H1 (cell line): ENCODE data around the gene ZBTB44. TPM values are rescaled to one million over a fixed set of nuclear protein-coding genes. Genes with fewer than 3 reads are reported as not detected.

ENCODE experiments used
- CTCF ChIA-PET: fragments of 300-600 bp; sonication (Branson Sonifier 250); formaldehyde crosslinking; loops from one replicate; lab custom pipeline; 2021; ENCODE audit not compliant: partially characterized antibody; lab: Charles Lee
- POLR2A ChIA-PET: fragments of 300-600 bp; sonication (Branson Sonifier 250); formaldehyde crosslinking; loops from one replicate; lab custom pipeline; 2021; ENCODE audit warnings: inconsistent platforms; ENCODE audit not compliant: partially characterized antibody; lab: Charles Lee
- DNase-seq, 2 experiments: peaks; one replicate each; pipeline versions ENCODE4 v3.0.0 to v3.0.0-alpha.2; 2010 to 2022; ENCODE audit warnings: low spot score in 2 of 2, low read depth in 1 of 2, mixed read lengths in 1 of 2
- FAIRE-seq: peaks from 2 replicates; lab custom pipeline; 2011; peaks lifted over from hg19 to GRCh38; lab: Jason Lieb, UNC
- H2AFZ ChIP-seq: 2 replicates; pipeline ENCODE4 v1.8.1; 2012; ENCODE audit warnings: low read length, inconsistent platforms
- H2AK5ac ChIP-seq: 2 replicates; pipeline ENCODE4 v1.6.1; 2013; ENCODE audit warnings: low read depth, low read length
- H2BK120ac ChIP-seq: replicated peaks from 2 replicates; pipeline ENCODE3; 2013; ENCODE audit warnings: low read depth, low read length, inconsistent platforms
- H2BK12ac ChIP-seq: 2 replicates; pipeline ENCODE4 v1.6.1; 2013; ENCODE audit warnings: low read depth, low read length
- H2BK15ac ChIP-seq: 2 replicates; pipeline ENCODE4 v1.6.1; 2013; ENCODE audit warnings: low read length
- H2BK20ac ChIP-seq: 2 replicates; pipeline ENCODE4 v1.6.1; 2013; ENCODE audit warnings: low read length
- H2BK5ac ChIP-seq: 2 replicates; pipeline ENCODE4 v1.6.1; 2013; ENCODE audit warnings: low read depth, low read length
- H3K14ac ChIP-seq: 2 replicates; pipeline ENCODE4 v1.6.1; 2013; ENCODE audit warnings: inconsistent platforms; ENCODE audit not compliant: insufficient read length
- H3K18ac ChIP-seq: 2 replicates; pipeline ENCODE4 v1.6.1; 2013; ENCODE audit warnings: low read length; ENCODE audit errors: extremely low read depth
- H3K23ac ChIP-seq: 2 replicates; pipeline ENCODE4 v1.6.1; 2013; ENCODE audit warnings: inconsistent platforms; ENCODE audit not compliant: insufficient read length
- H3K23me2 ChIP-seq: 2 replicates; pipeline ENCODE4 v1.6.1; 2013; ENCODE audit warnings: low read depth, low read length
- H3K27ac ChIP-seq: 2 replicates; pipeline ENCODE4 v1.6.1; 2011; ENCODE audit warnings: low read depth, low read length, inconsistent platforms
- H3K27me3 ChIP-seq, 4 experiments: replicated peaks in 1 of 4; 1 replicate in 1 of 4; 2 replicates in 3 of 4; pipeline versions ENCODE4 v1.6.1 to v1.8.1; 2011 to 2013; ENCODE audit warnings: low read length in 3 of 4, mild to moderate bottlenecking in 3 of 4, inconsistent platforms in 2 of 4, mixed read lengths in 2 of 4, moderate library complexity in 1 of 4; ENCODE audit not compliant: control insufficient read depth in 3 of 4, insufficient read depth in 3 of 4; ENCODE audit errors: extremely low read depth in 1 of 4
- H3K36me3 ChIP-seq, 4 experiments: 2 replicates each; pipeline versions ENCODE4 v1.6.1 to v1.8.1; 2011 to 2013; ENCODE audit warnings: mild to moderate bottlenecking in 4 of 4, low read length in 3 of 4, moderate library complexity in 2 of 4, control low read depth in 1 of 4, inconsistent platforms in 1 of 4; ENCODE audit not compliant: insufficient read depth in 4 of 4, control insufficient read depth in 2 of 4
- H3K4ac ChIP-seq: replicated peaks from 2 replicates; pipeline ENCODE3; 2013; ENCODE audit warnings: low read length, low read depth, mixed read lengths, inconsistent platforms; ENCODE audit not compliant: insufficient read length
- H3K4me1 ChIP-seq, 4 experiments: replicated peaks in 1 of 4; 1 replicate in 1 of 4; 2 replicates in 3 of 4; pipeline versions ENCODE4 v1.6.1 to v1.8.1; 2011 to 2013; ENCODE audit warnings: low read length in 3 of 4, inconsistent platforms in 2 of 4, mixed read lengths in 1 of 4; ENCODE audit not compliant: insufficient read depth in 4 of 4, control insufficient read depth in 3 of 4
- H3K4me2 ChIP-seq, 2 experiments: 2 replicates each; pipeline versions ENCODE4 v1.6.1 to v1.8.1; 2011 to 2013; ENCODE audit warnings: low read depth in 2 of 2, low read length in 2 of 2, control low read depth in 1 of 2, inconsistent platforms in 1 of 2, mild to moderate bottlenecking in 1 of 2; ENCODE audit not compliant: insufficient read depth in 1 of 2
- H3K4me3 ChIP-seq, 4 experiments: fragments of 200-600, 300-600 bp in 1 of 4; sonication (generic), shearing (Covaris generic), sonication (Bioruptor Twin) in 1 of 4; 2 replicates each; pipeline versions ENCODE4 v1.5.1 to v1.8.1; 2011 to 2016; ENCODE audit warnings: low read length in 4 of 4, low read depth in 3 of 4, control low read depth in 2 of 4, inconsistent platforms in 2 of 4, mild to moderate bottlenecking in 2 of 4, mixed read lengths in 1 of 4, moderate library complexity in 1 of 4; ENCODE audit not compliant: insufficient read depth in 2 of 4; ENCODE audit errors: extremely low read depth in 1 of 4
- H3K56ac ChIP-seq: replicated peaks from 2 replicates; pipeline ENCODE3; 2013; ENCODE audit warnings: low read depth, mild to moderate bottlenecking, mixed read lengths, low read length, inconsistent platforms; ENCODE audit not compliant: insufficient read length
- H3K79me1 ChIP-seq: 2 replicates; pipeline ENCODE4 v1.6.1; 2013; ENCODE audit warnings: low read depth, low read length, control low read depth
- H3K79me2 ChIP-seq, 2 experiments: 2 replicates each; pipeline versions ENCODE4 v1.6.1 to v1.8.1; 2012 to 2013; ENCODE audit warnings: low read length in 2 of 2, mild to moderate bottlenecking in 2 of 2, inconsistent platforms in 1 of 2; ENCODE audit not compliant: insufficient read depth in 2 of 2, control insufficient read depth in 1 of 2
- H3K9ac ChIP-seq, 4 experiments: replicated peaks in 1 of 4; 1 replicate in 1 of 4; 2 replicates in 3 of 4; pipeline versions ENCODE4 v1.6.1 to v1.8.1; 2011 to 2013; ENCODE audit warnings: low read depth in 3 of 4, low read length in 3 of 4, control low read depth in 2 of 4, mild to moderate bottlenecking in 2 of 4, moderate library complexity in 2 of 4, inconsistent platforms in 1 of 4; ENCODE audit errors: extremely low read depth in 1 of 4
- H3K9me3 ChIP-seq, 2 experiments: 2 replicates each; pipeline versions ENCODE4 v1.6.1 to v1.8.1; 2012 to 2013; ENCODE audit warnings: mild to moderate bottlenecking in 2 of 2, moderate library complexity in 2 of 2, control low read depth in 1 of 2, inconsistent platforms in 1 of 2, low read depth in 1 of 2, low read length in 1 of 2, mixed read lengths in 1 of 2; ENCODE audit not compliant: insufficient read depth in 2 of 2
- H4K20me1 ChIP-seq, 2 experiments: replicated peaks in 1 of 2; 2 replicates each; pipeline versions ENCODE3 to v1.8.1; 2011 to 2013; ENCODE audit warnings: inconsistent platforms in 2 of 2, low read length in 2 of 2, mild to moderate bottlenecking in 1 of 2; ENCODE audit not compliant: insufficient read depth in 2 of 2, control insufficient read depth in 1 of 2
- H4K5ac ChIP-seq: 2 replicates; pipeline ENCODE4 v1.6.1; 2013; ENCODE audit warnings: low read length, low read depth, mixed read lengths, inconsistent platforms; ENCODE audit not compliant: insufficient read length
- H4K8ac ChIP-seq: 2 replicates; pipeline ENCODE4 v1.8.0; 2013; ENCODE audit warnings: mild to moderate bottlenecking, moderate library complexity, low read length, inconsistent platforms; ENCODE audit not compliant: insufficient read depth; ENCODE audit errors: extremely low read depth
- H4K91ac ChIP-seq: replicated peaks from 2 replicates; pipeline ENCODE3; 2013; ENCODE audit warnings: low read length, mixed read lengths, inconsistent platforms; ENCODE audit not compliant: insufficient read length
- ASH2L ChIP-seq: fragments of 200-600, 300-600 bp; sonication (generic); IDR thresholded peaks from one replicate; pipeline ENCODE4 v1.7.1; 2017; ENCODE audit warnings: low read length
- BACH1 ChIP-seq: IDR thresholded peaks from 2 replicates; pipeline ENCODE4 v1.6.1; 2012; ENCODE audit warnings: low read length, improper control_type of control experiment
- KDM4A ChIP-seq: IDR thresholded peaks from one replicate; pipeline ENCODE4 v1.7.1; 2012; ENCODE audit warnings: low read depth, mild to moderate bottlenecking, moderate library complexity, low read length, inconsistent platforms; ENCODE audit not compliant: severe bottlenecking
- POU5F1 ChIP-seq: IDR thresholded peaks from 2 replicates; pipeline ENCODE4 v1.6.1; 2011; ENCODE audit warnings: low read depth, mild to moderate bottlenecking, low read length, moderate library complexity
- RAD21 ChIP-seq, 2 experiments: IDR thresholded peaks in 1 of 2; conservative IDR thresholded peaks in 1 of 2; 2 replicates each; pipeline ENCODE4 v1.6.1; 2011; ENCODE audit warnings: low read depth in 2 of 2, low read length in 2 of 2, improper control_type of control experiment in 1 of 2, inconsistent platforms in 1 of 2, mild to moderate bottlenecking in 1 of 2, moderate library complexity in 1 of 2
- RFX5 ChIP-seq: IDR thresholded peaks from 2 replicates; pipeline ENCODE4 v1.6.1; 2011; ENCODE audit warnings: low read depth, low read length, improper control_type of control experiment, borderline replicate concordance
- SP2 ChIP-seq: IDR thresholded peaks from 2 replicates; pipeline ENCODE4 v1.6.1; 2012; ENCODE audit warnings: mild to moderate bottlenecking, low read length, inconsistent platforms
- TAF1 ChIP-seq: IDR thresholded peaks from 2 replicates; pipeline ENCODE4 v1.6.1; 2011; ENCODE audit warnings: mild to moderate bottlenecking, low read depth, low read length
- WGBS, 2 experiments: shearing (Covaris generic) in 1 of 2; methylation state at CpG; one replicate each; pipeline versions ENCODE4 v1.1.6 to v1.1.7; 2013 to 2015; ENCODE audit warnings: low lambda C conversion rate in 2 of 2, mixed read lengths in 2 of 2, inconsistent platforms in 1 of 2, low coverage in 1 of 2, missing lambda C conversion rate in 1 of 2; ENCODE audit not compliant: insufficient replicate concordance in 2 of 2, insufficient coverage in 1 of 2, insufficient read length in 1 of 2; ENCODE audit errors: extremely low coverage in 1 of 2, missing lambda C conversion rate in 1 of 2; 5-methylcytosine and 5-hydroxymethylcytosine counted together
- polyA plus RNA-seq, 7 experiments: library from polyadenylated mRNA; depleted of rRNA in 3 of 7; stranded (reverse) in 5 of 7; unstranded in 2 of 7; fragments of >200 nt in 5 of 7; fragments of 200-250 nt in 2 of 7; gene quantifications; 1 replicate in 5 of 7; 2 replicates in 1 of 7; 4 replicates in 1 of 7; pipeline versions ENCODE4 v1.2.1 to v1.2.3, GENCODE V29; 2011 to 2013; ENCODE audit warnings: missing spikeins in 2 of 7, mixed read lengths in 2 of 7
- total RNA-seq: library from RNA; stranded (reverse); fragmentation: NEBNext Ultra II Directional; extraction: Animal tissue kit (Norgen Biotek cat#: 25700); gene quantifications from 2 replicates; pipeline ENCODE4 v1.2.1, GENCODE V29; 2021
- TF ChIP-seq, protein P1 (sequence below), 3 experiments: IDR thresholded peaks; 1 replicate in 2 of 3; 2 replicates in 1 of 3; pipeline versions ENCODE4 v1.5.1 to v1.6.1; 2011; ENCODE audit warnings: low read length in 3 of 3, mild to moderate bottlenecking in 3 of 3, inconsistent platforms in 2 of 3, low read depth in 1 of 3, moderate library complexity in 1 of 3; ENCODE audit not compliant: insufficient read depth in 1 of 3; ENCODE audit errors: control extremely low read depth in 1 of 3

Gene ZBTB44
- total and polyA plus RNA-seq, 2 of the 8 experiments (the other 6 are each of a cell fraction or from before 2014, with no cell fraction given) = 37.2 to 158 TPM

DNA sequence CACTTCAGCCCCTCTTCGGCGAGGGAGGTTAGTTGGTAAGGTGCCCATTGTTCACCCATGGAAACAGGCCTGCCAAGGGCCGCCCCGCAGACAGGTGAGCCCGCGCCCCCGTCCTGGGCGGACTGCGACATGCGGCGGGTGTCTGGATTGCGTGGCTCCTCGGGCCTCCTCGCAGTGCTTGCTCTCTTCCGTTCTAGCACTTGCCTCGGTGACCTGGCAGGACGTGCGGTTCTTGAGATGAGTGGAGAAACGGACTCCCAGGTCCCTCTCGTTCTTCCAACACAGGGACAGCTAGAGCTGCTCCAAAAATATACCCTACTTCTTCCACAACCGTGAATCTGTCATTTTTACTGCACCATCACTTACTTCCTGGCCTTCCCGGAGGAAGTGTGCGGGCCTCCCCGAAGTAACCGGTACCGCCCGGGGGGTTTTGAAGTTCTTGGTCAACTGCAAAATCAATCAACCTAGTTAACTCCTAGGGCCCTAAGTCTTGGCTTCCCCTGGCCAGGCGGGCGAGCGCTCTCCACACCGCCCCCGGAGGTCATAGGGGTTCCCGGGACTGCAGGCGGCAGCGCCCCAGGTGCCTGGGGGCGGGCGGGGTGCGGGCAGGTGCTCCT, 745 bp upstream of the ZBTB44 start:
- Histone ChIP-seq H2BK120ac (peak overlapping the region; percentile 60), H4K8ac (peak overlapping the region; percentile 92), H3K27ac (0 out of 2 replicates have a peak overlapping the region, but pooled peaks have one; percentile 63), H3K79me2 (peaks cover 7 to 36% of the 10 kb centered on the region in 2 experiments), H3K4me1 (peaks cover 6 to 18% (median 9%) of the 10 kb centered on the region in 4 experiments), H3K9ac (peak overlapping the region in 2 of 4 experiments; percentile 15 to 53; a peak in 3 of 7 replicates), H4K91ac (peak overlapping the region; percentile 99), H3K4me2 (peak overlapping the region; percentile 86 to 98), H2BK20ac (no peak overlapping the region; the same call in 1 of the 2 replicates), H3K56ac (peak overlapping the region; percentile 26), H2BK15ac (0 out of 2 replicates have a peak overlapping the region, but pooled peaks have one; percentile 12), H3K4me3 (peak overlapping the region; percentile 20 to 84 (median 46)), H4K5ac (peak overlapping the region; percentile 95), H2AFZ (no peak overlapping the region), H3K14ac (no peak overlapping the region), H3K4ac (peak overlapping the region; percentile 5), H3K18ac (peak overlapping the region; percentile 95), H3K79me1 (no peaks in the 10 kb centered on the region), H4K20me1 (no peaks in the 10 kb centered on the region), H2BK5ac (peak overlapping the region; percentile 95), H3K23me2 (peaks cover 7% of the 10 kb centered on the region), H2BK12ac (peak overlapping the region; percentile 86; the same call in 1 of the 2 replicates), H3K27me3 (no peaks in the 10 kb centered on the region), H2AK5ac (peak overlapping the region; percentile 88; the same call in 1 of the 2 replicates), H3K23ac (no peak overlapping the region), H3K36me3 (no peaks in the 10 kb centered on the region; a peak in 1 of 8 replicates), H3K9me3 (no peaks in the 10 kb centered on the region)
- DNase-seq (peak in 1 of 2 experiments; percentile 80), FAIRE-seq (no peak)
- WGBS, 2 experiments = 41% methylated on average over 38 of the region's 38 CpGs; no CpG with 5 or more reads in 1 of the 2 experiments
- CTCF ChIA-PET = interaction anchor here (0.7 kb wide), 1 partner anchor 23 kb away, joined by 3 read pairs; no protein-coding TSS in a partner anchor
- no peak for TF ChIP-seq POU5F1
- peak; percentile 21 to 44; a peak in 3 of 4 replicates for TF ChIP-seq RAD21 (IDR thresholded peaks at IDR 0.05 in 1 of 2, conservative IDR thresholded peaks at IDR 0.05 in 1 of 2; ENCODE audit: low read depth in 2 of 2, low read length in 2 of 2)
- no peak for TF ChIP-seq SP2
- peak; percentile 13; the same call in 1 of the 2 replicates for TF ChIP-seq TAF1
- peak; percentile 28 for TF ChIP-seq ASH2L
- peak; percentile 8 for TF ChIP-seq KDM4A
- no peak for TF ChIP-seq RFX5
- no peak for TF ChIP-seq BACH1
- TF ChIP-seq, protein P1, sequence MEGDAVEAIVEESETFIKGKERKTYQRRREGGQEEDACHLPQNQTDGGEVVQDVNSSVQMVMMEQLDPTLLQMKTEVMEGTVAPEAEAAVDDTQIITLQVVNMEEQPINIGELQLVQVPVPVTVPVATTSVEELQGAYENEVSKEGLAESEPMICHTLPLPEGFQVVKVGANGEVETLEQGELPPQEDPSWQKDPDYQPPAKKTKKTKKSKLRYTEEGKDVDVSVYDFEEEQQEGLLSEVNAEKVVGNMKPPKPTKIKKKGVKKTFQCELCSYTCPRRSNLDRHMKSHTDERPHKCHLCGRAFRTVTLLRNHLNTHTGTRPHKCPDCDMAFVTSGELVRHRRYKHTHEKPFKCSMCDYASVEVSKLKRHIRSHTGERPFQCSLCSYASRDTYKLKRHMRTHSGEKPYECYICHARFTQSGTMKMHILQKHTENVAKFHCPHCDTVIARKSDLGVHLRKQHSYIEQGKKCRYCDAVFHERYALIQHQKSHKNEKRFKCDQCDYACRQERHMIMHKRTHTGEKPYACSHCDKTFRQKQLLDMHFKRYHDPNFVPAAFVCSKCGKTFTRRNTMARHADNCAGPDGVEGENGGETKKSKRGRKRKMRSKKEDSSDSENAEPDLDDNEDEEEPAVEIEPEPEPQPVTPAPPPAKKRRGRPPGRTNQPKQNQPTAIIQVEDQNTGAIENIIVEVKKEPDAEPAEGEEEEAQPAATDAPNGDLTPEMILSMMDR (IDR thresholded peaks at IDR 0.05; ENCODE audit: control extremely low read depth in 1 of 3, insufficient read depth in 1 of 3, low read depth in 1 of 3, low read length in 3 of 3) = peak; percentile 49 to 62 (median 51)
- POLR2A ChIA-PET = no interaction called here
